ENCODE data around the gene BUB3. TPM values are rescaled to one million over a fixed set of nuclear protein-coding genes. Genes with fewer than 3 reads are reported as not detected.
A peak's percentile ranks its signal among the peaks of the same experiment; 100 is the strongest.

The BUB3 gene
- total RNA-seq, result 100 to 1,000 TPM; 163 to 226 TPM

- Mint-ChIP-seq H3K4me1 (ENCODE audit: low read depth in 2 of 2) (peaks cover 40 to 49% of the 10 kb centered on the region in 2 donors), H3K4me3 (peak within 1 kb of the TSS; percentile 97), H3K9me3 (no peaks in the 10 kb centered on the region), H3K36me3 (peaks cover 36% of the 10 kb centered on the region), H3K27me3 (peaks cover 8 to 9% of the 10 kb centered on the region in 2 donors), H3K27ac (peak within 1 kb of the TSS; percentile 98)
- DNase-seq (ENCODE audit: low spot score), result peak; percentile 98
- peak; percentile 97 for ATAC-seq
These were observed at the start of gene BUB3 for GRCh38 chr10:123154092-123154710. Gene BUB3 (plus strand): TSS chr10:123154402. CDS start chr10:123154918, 516 bp downstream.

- ATAC-seq (no peak), DNase-seq (ENCODE audit: low spot score) (no peak)
- Mint-ChIP-seq H3K9me3 (no peaks in the 10 kb centered on the region), H3K36me3 (no peaks in the 10 kb centered on the region), H3K4me3 (no peak overlapping the region), H3K27ac (no peak overlapping the region), H3K4me1 (ENCODE audit: low read depth in 2 of 2) (no peaks in the 10 kb centered on the region), H3K27me3 (peaks cover 19 to 25% of the 10 kb centered on the region in 2 donors)
These were observed 44.7 kb upstream of the BUB3 start for GRCh38 chr10:123109466-123109865.

- no peak for DNase-seq (ENCODE audit: low spot score)
- peaks cover 35 to 40% of the 10 kb centered on the region in 2 donors for H3K27me3 Mint-ChIP-seq
- H3K36me3 Mint-ChIP-seq, result no peaks in the 10 kb centered on the region
- no peaks in the 10 kb centered on the region for H3K9me3 Mint-ChIP-seq
- peak in 1 of 2 donors; percentile 20 for ATAC-seq
- no peak overlapping the region for H3K27ac Mint-ChIP-seq
- no peak overlapping the region for H3K4me3 Mint-ChIP-seq
- no peaks in the 10 kb centered on the region for H3K4me1 Mint-ChIP-seq (ENCODE audit: low read depth in 2 of 2)
These were observed 36.4 kb upstream of the BUB3 start for GRCh38 chr10:123117644-123118417.

- DNase-seq (ENCODE audit: low spot score) (no peak), ATAC-seq (no peak)
- Mint-ChIP-seq H3K36me3 (no peaks in the 10 kb centered on the region), H3K9me3 (no peaks in the 10 kb centered on the region), H3K4me1 (ENCODE audit: low read depth in 2 of 2) (no peaks in the 10 kb centered on the region), H3K27ac (no peak overlapping the region), H3K27me3 (peaks cover 33 to 42% of the 10 kb centered on the region in 2 donors), H3K4me3 (no peak overlapping the region)
These were observed 35.1 kb upstream of the BUB3 start for GRCh38 chr10:123119081-123119480.

- DNase-seq (ENCODE audit: low spot score) (no peak), ATAC-seq (no peak)
- Mint-ChIP-seq H3K4me1 (ENCODE audit: low read depth in 2 of 2) (no peaks in the 10 kb centered on the region), H3K9me3 (no peaks in the 10 kb centered on the region), H3K4me3 (no peak overlapping the region), H3K27me3 (peaks cover 51 to 60% of the 10 kb centered on the region in 2 donors), H3K27ac (no peak overlapping the region), H3K36me3 (no peaks in the 10 kb centered on the region)
These were observed 28.0 kb upstream of the BUB3 start for GRCh38 chr10:123126246-123126645.

- Mint-ChIP-seq H3K4me3 (no peak overlapping the region), H3K27ac (no peak overlapping the region), H3K36me3 (no peaks in the 10 kb centered on the region), H3K4me1 (ENCODE audit: low read depth in 2 of 2) (peaks cover 12 to 15% of the 10 kb centered on the region in 2 donors), H3K9me3 (no peaks in the 10 kb centered on the region), H3K27me3 (peaks cover 57 to 74% of the 10 kb centered on the region in 2 donors)
- ATAC-seq, result no peak
- DNase-seq (ENCODE audit: low spot score), result no peak
These were observed 24.5 kb upstream of the BUB3 start for GRCh38 chr10:123129618-123130271.

GRCh38 chr10:123132576-123133477 lies 21.4 kb upstream of the BUB3 start:
- H3K36me3 Mint-ChIP-seq, result no peaks in the 10 kb centered on the region
- peak overlapping the region; percentile 70 for H3K4me3 Mint-ChIP-seq
- no peaks in the 10 kb centered on the region for H3K9me3 Mint-ChIP-seq
- DNase-seq (ENCODE audit: low spot score) (peak; percentile 88), ATAC-seq (peak; percentile 72 to 76)
- peaks cover 19 to 21% of the 10 kb centered on the region in 2 donors for H3K4me1 Mint-ChIP-seq (ENCODE audit: low read depth in 2 of 2)
- H3K27me3 Mint-ChIP-seq, result peaks cover 44 to 67% of the 10 kb centered on the region in 2 donors
- H3K27ac Mint-ChIP-seq, result no peak overlapping the region

GRCh38 chr10:123133541-123134342 lies 20.5 kb upstream of the BUB3 start:
- peak overlapping the region; percentile 57 for H3K4me3 Mint-ChIP-seq
- H3K36me3 Mint-ChIP-seq, result no peaks in the 10 kb centered on the region
- peaks cover 41 to 69% of the 10 kb centered on the region in 2 donors for H3K27me3 Mint-ChIP-seq
- ATAC-seq (no peak), DNase-seq (ENCODE audit: low spot score) (no peak)
- no peak overlapping the region for H3K27ac Mint-ChIP-seq
- no peaks in the 10 kb centered on the region for H3K9me3 Mint-ChIP-seq
- H3K4me1 Mint-ChIP-seq (ENCODE audit: low read depth in 2 of 2), result peaks cover 19 to 21% of the 10 kb centered on the region in 2 donors

GRCh38 chr10:123134343-123134914 lies 19.8 kb upstream of the BUB3 start:
- DNase-seq (ENCODE audit: low spot score), result no peak

GRCh38 chr10:123134915-123135414 lies 19.2 kb upstream of the BUB3 start:
- no peak for DNase-seq (ENCODE audit: low spot score)
- no peaks in the 10 kb centered on the region for H3K36me3 Mint-ChIP-seq
- peaks cover 46 to 69% of the 10 kb centered on the region in 2 donors for H3K27me3 Mint-ChIP-seq
- H3K4me3 Mint-ChIP-seq, result peak overlapping the region; percentile 38
- no peaks in the 10 kb centered on the region for H3K9me3 Mint-ChIP-seq
- H3K4me1 Mint-ChIP-seq (ENCODE audit: low read depth in 2 of 2), result peaks cover 27 to 28% of the 10 kb centered on the region in 2 donors
- H3K27ac Mint-ChIP-seq, result no peak overlapping the region
- ATAC-seq, result no peak

More at GRCh38 chr10:123134343-123134914, 19.8 kb upstream of the BUB3 start:
- Mint-ChIP-seq H3K36me3 (no peaks in the 10 kb centered on the region), H3K27me3 (peaks cover 44 to 70% of the 10 kb centered on the region in 2 donors), H3K9me3 (no peaks in the 10 kb centered on the region), H3K27ac (no peak overlapping the region), H3K4me1 (ENCODE audit: low read depth in 2 of 2) (peaks cover 23 to 25% of the 10 kb centered on the region in 2 donors), H3K4me3 (peak overlapping the region; percentile 57)
- no peak for ATAC-seq

GRCh38 chr10:123135415-123136141 lies 18.6 kb upstream of the BUB3 start, which contains the start of gene HMX3:
Gene HMX3 (plus strand): TSS chr10:123135970. CDS start chr10:123136051, 81 bp downstream.
- Mint-ChIP-seq H3K27ac (peak within 1 kb of the TSS in 1 of 2 donors; percentile 37), H3K4me1 (ENCODE audit: low read depth in 2 of 2) (peaks cover 27 to 28% of the 10 kb centered on the region in 2 donors), H3K9me3 (no peaks in the 10 kb centered on the region), H3K4me3 (peak within 1 kb of the TSS; percentile 84), H3K27me3 (peaks cover 47 to 67% of the 10 kb centered on the region in 2 donors), H3K36me3 (no peaks in the 10 kb centered on the region)
- ATAC-seq (peak; percentile 66 to 76), DNase-seq (ENCODE audit: low spot score) (no peak)
